KOPT-K1 (cell line): ENCODE measurements around the gene MAP2K2.

Experiments
- H3K27ac ChIP-seq: fragments of 200-600 bp; sonication (generic); 2 replicates; pipeline ENCODE4 v1.5.1; 2016; ENCODE audit warnings: antibody characterized with exemption, mild to moderate bottlenecking, low read depth, low read length; ENCODE audit not compliant: poor library complexity, severe bottlenecking
- H3K36me3 ChIP-seq: fragments of 200-600 bp; sonication (generic); 2 replicates; pipeline ENCODE4 v1.5.1; 2017; ENCODE audit warnings: antibody characterized with exemption, mild to moderate bottlenecking, low read length, moderate library complexity; ENCODE audit not compliant: insufficient read depth
- H3K9me3 ChIP-seq: fragments of 200-600 bp; sonication (generic); 2 replicates; pipeline ENCODE4 v1.5.1; 2017; ENCODE audit warnings: antibody characterized with exemption, low read length, mild to moderate bottlenecking; ENCODE audit not compliant: insufficient read depth, poor library complexity, severe bottlenecking

Gene MAP2K2

GRCh38 chr19:4115818-4116385 is 8.0 kb downstream of the MAP2K2 start:
- peaks cover 86% of the 10 kb centered on the region for H3K36me3 ChIP-seq
- H3K9me3 ChIP-seq = no peaks in the 10 kb centered on the region
- H3K27ac ChIP-seq = no peak overlapping the region

DNA sequence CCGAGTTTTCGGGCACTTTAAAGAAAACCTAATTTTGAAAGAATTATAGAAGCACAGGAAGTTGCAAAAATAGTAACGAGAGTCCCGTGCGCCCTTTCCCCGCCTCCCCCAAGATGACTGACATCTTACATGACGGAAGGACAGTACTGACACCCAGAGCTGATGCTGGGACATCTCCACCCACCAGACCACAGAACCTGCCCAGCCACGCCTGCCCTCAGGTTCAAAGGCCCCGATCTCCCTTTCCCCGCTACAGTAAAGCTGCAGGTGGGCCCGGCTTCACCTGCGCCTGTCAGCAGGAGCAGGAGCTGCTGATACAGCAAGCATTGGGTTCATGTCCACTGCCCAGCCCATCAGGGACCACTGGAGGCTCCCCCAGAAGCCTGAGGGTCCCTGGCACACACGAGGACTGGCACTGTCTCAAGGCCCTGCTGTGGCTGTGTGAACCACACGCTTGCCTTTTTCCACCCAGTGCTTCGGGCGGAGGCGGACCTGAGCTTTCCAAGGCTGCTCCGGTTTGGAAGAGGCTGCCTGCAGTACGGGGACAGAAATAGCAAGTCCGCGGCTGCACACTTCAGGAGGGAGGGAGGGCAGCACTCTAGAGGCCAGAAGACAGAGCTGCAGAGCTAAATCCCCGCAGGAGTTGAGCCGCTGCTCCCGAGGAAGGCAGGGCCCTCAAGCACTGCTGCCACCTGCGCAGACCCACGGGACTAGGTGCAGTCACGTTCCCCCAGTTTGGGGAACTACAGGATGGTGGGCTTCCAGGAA is 8.7 kb downstream of the MAP2K2 start:
- peak overlapping the region; percentile 27 for H3K27ac ChIP-seq
- H3K36me3 ChIP-seq = peaks cover 88% of the 10 kb centered on the region
- H3K9me3 ChIP-seq = no peaks in the 10 kb centered on the region

GRCh38 chr19:4114181-4114580 is 9.7 kb downstream of the MAP2K2 start:
- Histone ChIP-seq H3K27ac (no peak overlapping the region), H3K36me3 (peaks cover 88% of the 10 kb centered on the region), H3K9me3 (no peaks in the 10 kb centered on the region)

GRCh38 chr19:4113398-4114088 is 10.4 kb downstream of the MAP2K2 start:
- H3K9me3 ChIP-seq = no peaks in the 10 kb centered on the region
- H3K27ac ChIP-seq = no peak overlapping the region
- H3K36me3 ChIP-seq = peaks cover 88% of the 10 kb centered on the region

DNA sequence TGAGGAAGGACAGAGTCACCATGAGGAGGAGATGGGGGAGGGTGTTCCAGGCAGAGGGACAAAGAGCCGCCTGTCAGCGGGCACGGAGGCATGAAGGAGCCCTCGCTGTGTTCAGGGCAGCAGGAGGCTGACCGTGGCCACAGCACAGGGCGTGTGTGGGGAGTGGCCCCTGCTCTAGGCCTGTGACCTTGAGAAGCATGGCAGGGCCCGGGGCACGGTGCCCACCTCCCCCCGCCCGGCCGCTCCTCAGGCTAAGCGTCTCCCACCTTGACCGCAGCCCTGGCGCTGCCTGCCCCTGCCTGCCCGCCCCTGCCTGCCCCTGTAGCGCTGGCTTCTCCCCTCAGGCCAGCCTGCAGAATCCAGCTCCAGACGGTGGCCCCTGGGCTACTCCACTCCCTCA is 11.6 kb downstream of the MAP2K2 start:
- H3K36me3 ChIP-seq = peaks cover 85% of the 10 kb centered on the region
- no peaks in the 10 kb centered on the region for H3K9me3 ChIP-seq
- H3K27ac ChIP-seq = no peak overlapping the region

DNA sequence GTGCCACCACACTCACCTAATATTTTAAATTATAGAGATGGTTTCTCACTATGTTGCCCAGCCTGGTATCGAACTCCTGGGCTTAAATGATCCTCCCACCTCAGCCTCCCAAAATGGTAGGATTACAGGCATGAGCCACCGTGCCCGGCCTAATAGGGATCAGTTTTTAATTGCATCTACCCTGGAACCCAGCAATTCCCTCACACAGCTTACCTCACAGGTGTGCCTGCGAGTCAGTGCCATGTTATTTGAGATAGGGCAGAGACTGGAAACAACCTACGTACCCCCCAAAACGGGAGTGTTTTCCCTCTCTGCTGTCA is 14.3 kb downstream of the MAP2K2 start:
- peaks cover 75% of the 10 kb centered on the region for H3K36me3 ChIP-seq
- no peaks in the 10 kb centered on the region for H3K9me3 ChIP-seq
- H3K27ac ChIP-seq = peak overlapping the region; percentile 86

DNA sequence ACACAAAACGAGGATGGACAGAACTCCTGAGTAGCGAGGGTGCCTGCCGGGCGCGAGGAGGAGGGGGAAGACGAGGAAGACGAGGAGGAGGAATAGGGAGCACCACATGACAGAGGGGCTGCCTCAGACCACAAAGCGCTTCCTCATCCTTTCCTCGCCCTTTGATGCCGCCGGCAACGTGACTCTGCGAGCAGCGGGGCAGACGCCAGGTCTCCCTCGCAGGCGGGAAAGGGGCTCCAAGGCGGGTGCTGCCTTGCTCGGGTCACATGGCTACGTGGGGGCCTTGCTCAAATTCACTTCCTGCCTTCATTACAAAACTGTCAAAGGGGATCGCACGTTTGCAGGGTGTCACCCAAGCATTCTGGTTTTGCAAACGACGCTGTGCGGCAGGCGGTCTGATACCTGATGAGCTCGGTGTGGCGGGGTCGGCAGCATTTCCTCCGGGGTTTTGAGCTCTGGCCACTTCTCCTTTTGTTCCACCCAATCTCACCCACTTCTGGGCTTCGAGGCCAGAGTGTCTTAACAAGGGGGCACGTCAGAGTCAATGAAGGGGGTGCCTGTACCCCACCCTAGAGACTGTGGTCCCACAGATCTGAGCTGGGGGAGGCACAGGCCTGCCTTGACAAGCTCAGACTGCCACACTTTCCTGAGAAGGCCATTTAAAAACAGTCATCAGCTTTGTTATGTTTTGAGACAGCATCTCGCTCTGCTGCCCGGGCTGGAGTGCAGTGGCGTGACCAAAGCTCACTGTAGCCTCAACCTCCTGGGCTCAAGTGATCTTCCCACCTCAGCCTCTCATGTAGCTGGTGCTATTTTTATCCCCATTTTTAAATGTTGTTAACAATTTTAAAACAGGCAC is 14.9 kb downstream of the MAP2K2 start:
- peaks cover 70% of the 10 kb centered on the region for H3K36me3 ChIP-seq
- H3K9me3 ChIP-seq = no peaks in the 10 kb centered on the region
- H3K27ac ChIP-seq = peak overlapping the region; percentile 86

- Histone ChIP-seq H3K27ac (peak overlapping the region; percentile 90), H3K36me3 (peaks cover 83% of the 10 kb centered on the region), H3K9me3 (no peaks in the 10 kb centered on the region)
These were observed 20.9 kb downstream of the MAP2K2 start for GRCh38 chr19:4103080-4103433.

DNA sequence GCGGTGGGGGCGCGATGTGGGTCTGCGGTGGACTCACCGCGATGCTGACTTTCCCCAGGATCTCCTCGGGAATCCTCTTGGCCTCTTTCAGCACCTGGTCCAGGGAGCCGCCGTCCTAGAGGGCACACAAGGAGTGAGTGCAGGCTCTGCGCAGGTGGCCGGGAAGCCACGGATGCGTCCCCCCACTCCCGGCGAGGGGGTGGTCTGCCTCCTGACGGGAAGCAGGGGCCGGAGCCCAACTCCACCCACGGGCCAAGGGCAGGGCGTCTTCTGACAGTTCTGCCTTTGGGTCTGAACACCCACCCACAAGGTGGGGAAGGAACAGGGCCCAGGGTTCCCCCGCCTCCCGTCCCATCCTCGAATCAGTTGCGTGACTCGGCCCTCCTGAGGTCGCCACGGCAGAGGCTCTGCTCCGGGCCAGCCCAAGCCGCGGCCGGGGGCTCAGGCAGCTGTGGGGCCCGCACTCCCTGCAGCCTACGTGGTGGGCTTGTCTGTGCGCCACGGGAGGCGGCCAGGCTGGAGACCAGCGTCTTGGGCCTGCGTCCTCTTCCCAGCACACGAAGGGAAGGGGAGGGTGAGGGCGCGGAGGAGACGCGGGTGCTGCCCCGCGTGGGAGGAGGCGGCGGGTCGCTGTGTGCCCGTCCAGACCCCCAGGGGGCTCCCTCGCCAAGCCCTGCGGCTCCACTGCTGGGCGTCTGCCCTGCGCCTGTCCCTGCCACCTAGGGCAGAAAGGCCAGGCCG is 21.4 kb downstream of the MAP2K2 start:
- H3K27ac ChIP-seq = peak overlapping the region; percentile 90
- H3K36me3 ChIP-seq = peaks cover 83% of the 10 kb centered on the region
- H3K9me3 ChIP-seq = no peaks in the 10 kb centered on the region

DNA sequence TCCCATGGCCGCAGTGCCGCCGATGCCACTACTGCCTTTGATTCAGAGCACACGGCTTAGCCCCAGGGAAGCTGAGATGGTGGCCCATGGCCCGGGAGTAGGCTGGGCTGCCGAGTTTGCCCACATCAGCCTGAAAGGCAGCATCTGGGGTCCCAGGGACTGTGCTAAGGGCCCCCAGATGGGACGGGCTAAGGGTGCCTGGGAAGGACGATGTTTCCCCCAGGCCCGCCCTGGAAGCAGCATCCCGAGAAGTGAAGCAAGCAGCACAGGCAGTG is 22.5 kb downstream of the MAP2K2 start:
- H3K9me3 ChIP-seq = no peaks in the 10 kb centered on the region
- peaks cover 85% of the 10 kb centered on the region for H3K36me3 ChIP-seq
- H3K27ac ChIP-seq = peak overlapping the region; percentile 1

GRCh38 chr19:4100647-4101495 is 23.1 kb downstream of the MAP2K2 start:
- Histone ChIP-seq H3K36me3 (peaks cover 84% of the 10 kb centered on the region), H3K9me3 (no peaks in the 10 kb centered on the region), H3K27ac (no peak overlapping the region)

GRCh38 chr19:4099041-4099764 is 24.7 kb downstream of the MAP2K2 start:
- Histone ChIP-seq H3K36me3 (peaks cover 97% of the 10 kb centered on the region), H3K9me3 (no peaks in the 10 kb centered on the region), H3K27ac (no peak overlapping the region)

GRCh38 chr19:4098493-4098892 is 25.4 kb downstream of the MAP2K2 start:
- H3K36me3 ChIP-seq = peaks cover 98% of the 10 kb centered on the region
- H3K9me3 ChIP-seq = no peaks in the 10 kb centered on the region
- H3K27ac ChIP-seq = no peak overlapping the region
